Smooth muscle cell (in vitro differentiated cells): ENCODE measurements around the gene TGM4. TPM values are rescaled to one million over a fixed set of nuclear protein-coding genes. Genes with fewer than 3 reads are reported as not detected.
A peak's percentile ranks its signal among the peaks of the same experiment; 100 is the strongest.

ENCODE experiments used
- DNase-seq: peaks from one replicate; lab custom pipeline; 2025; ENCODE audit not compliant: unreplicated experiment; lab: John Stamatoyannopoulos, UW
- H2AFZ ChIP-seq: fragments of 200-600 bp; sonication (generic); 2 replicates; pipeline ENCODE4 v1.6.0; 2016; ENCODE audit warnings: antibody characterized with exemption, low read depth, mild to moderate bottlenecking
- H3F3A ChIP-seq: fragments of 200-600 bp; sonication (generic); 2 replicates; pipeline ENCODE4 v1.6.0; 2017; ENCODE audit warnings: antibody characterized with exemption, low read depth
- H3K27ac ChIP-seq: fragments of 200-600 bp; sonication (generic); 2 replicates; pipeline ENCODE4 v1.5.1; 2016; ENCODE audit warnings: low read depth, mild to moderate bottlenecking
- H3K27me3 ChIP-seq: fragments of 200-600 bp; sonication (generic); 2 replicates; pipeline ENCODE4 v1.6.1; 2016; ENCODE audit warnings: low read depth, mild to moderate bottlenecking
- H3K36me3 ChIP-seq: fragments of 200-600 bp; sonication (generic); 2 replicates; pipeline ENCODE4 v1.5.1; 2016; ENCODE audit warnings: low read depth
- H3K4me1 ChIP-seq: fragments of 200-600 bp; sonication (generic); 2 replicates; pipeline ENCODE4 v1.5.1; 2016; ENCODE audit warnings: low read depth
- H3K4me2 ChIP-seq: fragments of 200-600 bp; sonication (generic); 2 replicates; pipeline ENCODE4 v1.6.0; 2016; ENCODE audit warnings: mild to moderate bottlenecking
- H3K4me3 ChIP-seq: fragments of 200-600 bp; sonication (generic); 2 replicates; pipeline ENCODE4 v1.5.1; 2016; ENCODE audit warnings: mild to moderate bottlenecking
- H3K79me2 ChIP-seq: fragments of 200-600 bp; sonication (generic); 2 replicates; pipeline ENCODE4 v1.6.0; 2016; ENCODE audit warnings: low read depth, mild to moderate bottlenecking
- H3K9ac ChIP-seq: fragments of 200-600 bp; sonication (generic); 2 replicates; pipeline ENCODE4 v1.6.0; 2016; ENCODE audit warnings: low read depth
- H3K9me3 ChIP-seq: fragments of 200-600 bp; sonication (generic); replicated peaks from 2 replicates; pipeline ENCODE4 v1.5.1; 2016; ENCODE audit warnings: low read depth
- H4K20me1 ChIP-seq: fragments of 200-600 bp; sonication (generic); 2 replicates; pipeline ENCODE4 v1.6.0; 2016; ENCODE audit warnings: low read depth
- CTCF ChIP-seq: fragments of 200-600 bp; sonication (generic); IDR thresholded peaks from 2 replicates; pipeline ENCODE4 v1.5.1; 2017; ENCODE audit warnings: borderline replicate concordance, mild to moderate bottlenecking, antibody characterized with exemption; ENCODE audit not compliant: insufficient read depth, poor library complexity, severe bottlenecking
- WGBS: methylation state at CpG from one replicate; pipeline ENCODE4 v1.1.7; 2016; ENCODE audit warnings: low lambda C conversion rate; 5-methylcytosine and 5-hydroxymethylcytosine counted together
- polyA plus RNA-seq: library from polyadenylated mRNA; unstranded; fragments of >200 nt; fragmentation: Nextera tagmentation; extraction: Ambion mirVana; gene quantifications from 2 replicates; pipeline ENCODE4 v1.2.1, GENCODE V29; 2016
- total RNA-seq: library from RNA; depleted of rRNA; stranded (reverse); fragments of >200 nt; gene quantifications from 2 replicates; pipeline ENCODE4 v1.2.3, GENCODE V29; 2014

TGM4 gene
- total and polyA plus RNA-seq, 2 experiments from 2014 or later = not detected

- 99% methylated on average over 4 of the region's 4 CpGs for WGBS
- Histone ChIP-seq H3K4me2 (no peak overlapping the region), H3K9ac (no peak overlapping the region), H3K27ac (no peak overlapping the region), H3K27me3 (no peaks in the 10 kb centered on the region), H3K9me3 (no peaks in the 10 kb centered on the region), H3K4me3 (no peak overlapping the region), H3K4me1 (peaks cover 7% of the 10 kb centered on the region), H2AFZ (no peak overlapping the region), H3K79me2 (no peaks in the 10 kb centered on the region), H3K36me3 (no peaks in the 10 kb centered on the region), H3F3A (no peaks in the 10 kb centered on the region), H4K20me1 (no peaks in the 10 kb centered on the region)
- DNase-seq = no peak
- no peak for TF ChIP-seq CTCF
Observed at GRCh38 chr3:44860117-44860516, 14.3 kb upstream of the TGM4 start.

GRCh38 chr3:44861412-44862225, 12.8 kb upstream of the TGM4 start, which contains the start of gene TMEM42:
TSS of gene TMEM42 (plus strand) at chr3:44861912. CDS start at chr3:44861925, 13 bp downstream.
- Histone ChIP-seq H3K27ac (peak within 1 kb of the TSS; percentile 74), H3K4me2 (peak within 1 kb of the TSS; percentile 90), H4K20me1 (no peaks in the 10 kb centered on the region), H3K36me3 (no peaks in the 10 kb centered on the region), H3K4me1 (peaks cover 7% of the 10 kb centered on the region), H3F3A (no peaks in the 10 kb centered on the region), H3K9ac (peak within 1 kb of the TSS; percentile 91), H2AFZ (peak within 1 kb of the TSS; percentile 95), H3K9me3 (no peaks in the 10 kb centered on the region), H3K79me2 (no peaks in the 10 kb centered on the region), H3K4me3 (peak within 1 kb of the TSS; percentile 79), H3K27me3 (no peaks in the 10 kb centered on the region)
- TF ChIP-seq CTCF = peak; percentile 14
- 6% methylated on average over 65 of the region's 91 CpGs for WGBS
- peak; percentile 87 for DNase-seq

GRCh38 chr3:44862226-44862637, 12.2 kb upstream of the TGM4 start:
- Histone ChIP-seq H3F3A (no peaks in the 10 kb centered on the region), H2AFZ (peak overlapping the region; percentile 84), H3K36me3 (no peaks in the 10 kb centered on the region), H3K27ac (peak overlapping the region; percentile 37), H3K9ac (peak overlapping the region; percentile 53), H3K27me3 (no peaks in the 10 kb centered on the region), H3K79me2 (no peaks in the 10 kb centered on the region), H3K4me3 (peak overlapping the region; percentile 79), H4K20me1 (no peaks in the 10 kb centered on the region), H3K4me2 (peak overlapping the region; percentile 90), H3K4me1 (peaks cover 7% of the 10 kb centered on the region), H3K9me3 (no peaks in the 10 kb centered on the region)
- no peak for TF ChIP-seq CTCF
- 4% methylated on average over 18 of the region's 25 CpGs for WGBS
- DNase-seq = no peak
